DMS 273 (cell line): Measurements from ENCODE around the gene RARA.
A peak's percentile ranks its signal among the peaks of the same experiment; 100 is the strongest.
"Not testable (repeated sequence)": the region's sequence is repeated elsewhere in the genome, so short reads cannot be mapped to it uniquely, and the experiment has no call there.

Source experiments
- DNase-seq: peaks from one replicate; lab custom pipeline; 2025; ENCODE audit not compliant: unreplicated experiment; lab: John Stamatoyannopoulos, UW

The RARA gene

GRCh38 chr17:40355804-40356758 is 47.1 kb downstream of the RARA start:
- no peak for DNase-seq

- no peak for DNase-seq
Observed at GRCh38 chr17:40356990-40357881, 48.3 kb downstream of the RARA start.

DNA sequence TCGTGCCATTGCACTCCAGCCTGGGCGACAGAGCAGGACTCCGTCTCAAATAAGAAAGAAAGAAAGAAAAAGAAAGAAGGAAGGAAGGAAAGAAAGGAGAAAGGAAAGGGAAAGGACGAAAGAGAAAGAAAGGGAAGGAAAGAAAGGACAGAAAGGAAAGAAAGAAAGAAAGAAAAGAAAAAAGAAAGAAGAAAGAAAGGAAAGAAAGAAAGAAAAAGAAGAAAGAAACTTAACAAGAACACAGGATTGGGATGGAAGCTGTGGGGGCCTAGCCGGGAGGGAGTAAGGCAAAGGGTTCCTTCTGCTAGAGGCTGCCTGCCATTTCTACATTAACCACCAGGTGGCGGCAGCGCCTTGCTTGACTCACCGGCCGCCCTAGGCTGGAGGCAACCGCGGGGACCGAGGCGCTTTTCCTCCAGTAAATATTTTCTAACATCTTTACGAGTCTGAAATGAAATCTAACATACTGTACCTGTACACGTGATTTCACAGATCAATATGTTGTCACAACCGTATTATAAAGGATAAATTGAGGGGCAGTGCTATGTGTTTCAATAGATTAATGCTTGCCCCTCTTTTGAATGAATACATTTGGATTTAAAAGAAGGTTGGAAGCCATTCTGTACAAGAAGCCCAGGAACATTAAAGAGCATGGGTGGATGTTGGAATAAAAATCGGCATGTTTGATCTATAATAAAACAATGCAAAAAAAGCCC is 49.5 kb downstream of the RARA start:
- peak; percentile 95 for DNase-seq

GRCh38 chr17:40360091-40360490 is 51.1 kb downstream of the RARA start:
- DNase-seq = no peak

DNA sequence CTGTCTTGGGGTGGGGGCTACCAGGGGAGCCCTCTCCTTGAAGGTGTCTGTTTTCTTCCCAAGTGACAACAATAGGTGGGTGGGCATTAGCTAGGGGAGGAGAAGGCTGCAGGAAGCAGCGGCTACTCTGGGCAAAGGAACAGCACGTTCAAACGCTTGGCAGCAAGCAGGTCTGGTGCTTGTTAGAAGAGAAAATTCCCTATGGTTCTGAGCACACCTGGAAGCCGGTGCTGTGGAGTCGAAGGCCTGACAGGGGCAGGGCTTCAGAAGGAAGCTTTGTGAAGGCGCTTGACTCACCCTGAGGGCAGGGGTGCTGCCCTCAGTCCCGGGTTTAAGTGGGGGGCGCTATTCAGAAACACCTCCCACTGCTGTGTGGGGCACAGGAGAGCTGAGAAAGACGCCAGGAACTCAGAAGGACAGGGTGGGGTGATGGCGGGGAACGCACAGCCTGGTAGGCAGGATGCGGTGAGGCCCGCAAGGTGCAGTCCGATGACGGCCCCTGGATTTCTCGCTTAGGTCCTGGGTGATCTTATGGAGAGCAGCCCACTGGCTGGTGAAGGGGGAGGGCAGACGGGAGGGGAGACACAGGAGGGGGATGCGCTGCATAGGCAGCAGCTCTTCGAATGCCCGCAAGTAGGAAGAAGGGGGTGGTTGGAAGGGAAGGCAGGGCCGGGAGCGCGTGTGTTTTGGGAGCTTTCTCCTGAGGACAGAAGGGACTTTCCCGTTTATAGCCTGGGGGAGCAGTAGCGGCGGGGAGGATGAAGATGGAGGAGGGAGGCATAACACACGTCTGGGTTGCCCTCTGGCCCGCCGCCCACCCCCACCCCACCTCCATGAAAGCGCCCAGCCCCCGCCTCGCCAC is 52.3 kb downstream of the RARA start:
- no peak for DNase-seq

DNA sequence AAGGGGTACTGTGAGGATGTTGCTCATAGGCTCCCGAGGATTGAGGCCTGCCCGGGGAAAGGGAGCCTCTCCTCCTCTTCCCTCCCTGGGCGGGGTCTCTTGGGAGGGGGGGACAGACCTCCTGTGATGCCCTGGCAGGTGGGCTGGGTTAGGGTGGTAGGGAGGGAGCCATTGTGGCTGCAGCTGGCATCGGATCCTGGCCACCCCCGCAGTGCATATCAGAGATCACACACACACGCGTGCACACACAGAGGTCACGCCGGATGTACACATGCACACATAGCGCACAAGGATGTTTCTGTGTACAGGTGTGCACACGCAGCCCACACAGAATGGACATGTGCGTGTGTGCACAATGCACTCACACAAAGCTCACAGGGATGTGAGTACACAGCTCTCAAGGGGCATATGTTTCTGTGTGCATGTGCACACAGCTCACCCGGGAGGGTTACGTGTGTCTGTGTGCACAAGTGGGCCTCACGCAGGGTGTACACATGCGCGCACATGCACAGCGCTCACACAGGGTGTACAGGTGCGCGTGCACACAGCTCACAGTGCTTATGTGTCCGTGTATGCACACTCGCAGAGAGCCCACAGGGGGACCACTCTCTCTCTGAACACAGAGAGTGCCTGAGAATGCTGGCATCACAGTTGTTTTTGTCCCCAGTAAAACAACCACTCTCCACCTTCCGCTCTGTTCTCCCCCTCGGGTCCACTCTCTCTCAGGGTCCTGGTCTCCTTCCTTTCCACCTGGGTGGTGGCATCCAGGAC is 53.1 kb downstream of the RARA start:
- DNase-seq = no peak

DNA sequence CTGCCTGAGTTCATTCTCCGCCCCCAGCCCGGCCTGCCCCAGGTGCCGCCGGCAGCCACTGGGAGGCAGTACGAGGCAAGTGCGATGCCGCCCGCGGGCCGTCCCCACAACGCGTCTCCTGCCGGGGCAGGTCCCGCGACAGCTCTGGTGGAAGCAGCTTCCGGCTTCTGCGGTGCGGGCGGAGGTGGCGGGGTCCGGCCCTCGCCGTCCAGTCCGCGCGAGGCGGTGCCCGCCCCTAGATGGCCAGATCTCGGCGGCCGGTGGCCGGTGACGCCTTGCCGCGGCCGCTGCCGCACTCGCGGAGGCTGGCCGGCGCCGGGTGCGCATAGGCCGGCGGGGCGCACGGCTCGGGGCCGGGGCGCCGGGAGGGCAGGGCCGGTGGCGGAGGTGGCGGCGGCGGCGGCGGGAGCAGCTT is 53.7 kb downstream of the RARA start:
- peak; percentile 92 for DNase-seq

DNA sequence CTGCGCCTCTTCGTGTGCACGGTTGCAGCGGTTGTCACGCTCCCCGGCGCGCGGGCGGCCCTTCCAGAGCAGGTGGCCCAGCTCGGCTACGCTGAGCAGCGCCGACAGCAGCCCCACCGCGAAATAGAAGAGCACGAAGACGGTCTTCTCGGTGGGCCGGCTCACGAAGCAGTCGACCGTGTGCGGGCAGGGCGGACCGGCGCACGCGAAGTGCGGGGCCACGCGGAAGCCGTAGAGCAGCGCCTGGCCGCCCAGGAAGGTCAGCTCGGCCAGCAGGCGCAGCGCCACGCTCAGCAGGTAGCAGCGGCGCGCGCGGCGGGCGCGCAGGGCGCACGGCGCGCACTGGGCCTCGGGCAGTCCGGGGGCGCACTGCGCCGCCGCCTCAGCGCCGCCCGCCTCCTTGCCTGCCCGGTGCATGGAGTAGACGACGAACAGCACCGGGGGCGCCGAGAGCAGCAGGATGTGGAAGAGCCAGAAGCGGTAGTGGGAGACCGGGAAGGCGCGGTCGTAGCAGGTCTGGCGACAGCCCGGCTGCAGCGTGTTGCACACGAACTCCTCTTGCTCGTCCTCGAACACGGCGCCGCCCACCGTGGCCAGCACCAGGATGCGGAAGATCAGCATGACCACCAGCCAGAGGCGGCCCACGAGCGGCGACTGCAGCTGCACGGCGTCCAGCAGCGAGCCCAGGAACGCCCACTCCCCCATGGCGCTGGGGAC is 54.3 kb downstream of the RARA start:
- peak; percentile 72 for DNase-seq

- DNase-seq = no peak
Observed at GRCh38 chr17:40364121-40364861, 55.3 kb downstream of the RARA start, which contains the start of gene GJD3. GJD3 (minus strand) TSS chr17:40364737; CDS start chr17:40363815, 922 bp downstream.

DNA sequence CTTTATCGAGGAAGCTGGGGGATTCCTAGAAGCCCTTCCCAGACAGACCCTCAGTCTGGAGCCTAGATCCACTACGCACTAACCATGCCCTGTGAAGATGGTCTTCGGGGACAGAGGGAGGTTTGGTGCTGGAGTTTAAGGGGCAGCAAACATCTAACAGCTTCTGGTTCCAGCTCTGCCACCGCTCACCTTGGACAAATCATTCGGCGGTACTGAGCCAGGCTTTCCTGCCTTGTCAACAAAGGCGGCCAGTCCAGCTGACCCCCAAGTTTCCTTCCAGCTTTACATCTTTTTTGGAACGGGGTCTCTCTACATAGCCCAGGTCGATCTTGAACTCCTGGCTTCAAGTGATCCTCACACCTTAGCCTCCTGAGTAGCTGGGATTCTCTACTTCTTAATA is 55.9 kb downstream of the RARA start:
- DNase-seq = no peak

GRCh38 chr17:40366076-40366860 is 57.3 kb downstream of the RARA start:
- DNase-seq = no peak

GRCh38 chr17:40366861-40367518 is 58.0 kb downstream of the RARA start:
- DNase-seq = no peak

GRCh38 chr17:40367728-40368127 is 58.7 kb downstream of the RARA start:
- not testable (repeated sequence) for DNase-seq

GRCh38 chr17:40369923-40370322 is 60.9 kb downstream of the RARA start:
- no peak for DNase-seq

DNA sequence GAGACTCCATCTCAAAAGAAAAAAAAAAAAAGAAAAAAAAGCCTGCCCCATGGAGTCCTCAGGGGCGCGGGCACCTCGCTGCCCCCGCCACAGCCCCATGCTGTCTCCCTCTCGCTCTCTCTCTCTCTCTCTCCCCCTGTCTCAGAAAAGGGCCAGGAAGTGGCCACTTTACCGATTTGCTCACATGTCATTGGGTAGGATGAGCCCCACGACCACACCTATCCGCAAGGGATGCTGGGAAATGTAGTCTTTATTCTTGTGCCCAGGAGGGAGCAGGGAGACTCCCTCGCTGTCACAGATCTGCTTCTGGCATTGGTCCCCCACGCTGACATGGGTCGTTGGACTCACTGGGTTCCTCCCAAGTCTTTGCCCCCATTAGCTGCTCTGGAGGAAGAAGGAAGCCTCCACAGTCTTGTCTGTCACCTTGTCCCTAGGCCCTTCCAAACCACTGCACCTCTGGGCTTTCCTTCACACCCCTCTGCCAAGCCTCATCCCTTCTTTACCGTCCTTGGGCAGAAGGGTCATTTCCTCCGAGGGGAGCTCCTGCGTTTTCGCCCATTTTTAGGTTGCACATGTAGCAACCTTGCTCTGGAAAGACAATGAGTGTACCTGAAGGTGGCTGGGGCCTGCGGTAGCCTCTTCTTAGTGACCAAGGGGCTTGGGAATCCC is 62.4 kb downstream of the RARA start:
- peak; percentile 52 for DNase-seq

- DNase-seq = no peak
Observed at GRCh38 chr17:40372031-40372430, 63.1 kb downstream of the RARA start.
